Caco-2 (cell line): ENCODE results near the gene LCNL1. TPM values are rescaled to one million over a fixed set of nuclear protein-coding genes. Genes with fewer than 3 reads are reported as not detected.

ENCODE experiments used
- BruUV-seq: library from RNA; stranded (reverse); fragments of 400-500 nt; replicated peaks from 2 replicates; lab custom pipeline; 2021; lab: Mats Ljungman, UMichigan
- CTCF ChIA-PET: fragments of 300-600 bp; sonication (Branson Sonifier 250); formaldehyde crosslinking; loops from one replicate; lab custom pipeline; 2022; ENCODE audit warnings: antibody characterized with exemption; lab: Charles Lee
- POLR2A ChIA-PET: fragments of 300-600 bp; sonication (Branson Sonifier 250); formaldehyde crosslinking; loops from one replicate; lab custom pipeline; 2022; ENCODE audit warnings: antibody characterized with exemption; lab: Charles Lee
- DNase-seq, 2 experiments: peaks; one replicate each; pipeline versions ENCODE4 v3.0.0 to v3.0.0-alpha.2; 2020 to 2022
- H3K27me3 ChIP-seq: replicated peaks from 2 replicates; pipeline ENCODE4 v1.6.0; 2011; ENCODE audit warnings: low read length; ENCODE audit not compliant: control insufficient read depth, insufficient read depth
- H3K36me3 ChIP-seq: 2 replicates; pipeline ENCODE4 v1.5.1; 2011; ENCODE audit warnings: low read length; ENCODE audit not compliant: control insufficient read depth, insufficient read depth
- H3K4me1 ChIP-seq: fragments of 250-450 bp; sonication (Bioruptor Pico); 2 replicates; pipeline ENCODE4 v1.5.1; 2020; ENCODE audit warnings: mild to moderate bottlenecking
- H3K4me3 ChIP-seq: 2 replicates; pipeline ENCODE4 v1.5.1; 2011; ENCODE audit warnings: low read depth, mild to moderate bottlenecking, control low read depth, low read length
- H3K9me3 ChIP-seq: fragments of 250-450 bp; sonication (Bioruptor Pico); 2 replicates; pipeline ENCODE4 v1.5.1; 2020; ENCODE audit warnings: mild to moderate bottlenecking, moderate library complexity
- H3K27ac Mint-ChIP-seq: one replicate; pipeline ENCODE4 v1.8.0; 2022; ENCODE audit warnings: mixed read lengths; ENCODE audit not compliant: unreplicated experiment
- H3K27me3 Mint-ChIP-seq: one replicate; pipeline ENCODE4 v1.8.0; 2022; ENCODE audit warnings: mixed read lengths; ENCODE audit not compliant: insufficient read depth, unreplicated experiment
- H3K36me3 Mint-ChIP-seq: one replicate; pipeline ENCODE4 v1.8.0; 2022; ENCODE audit warnings: mild to moderate bottlenecking, mixed read lengths; ENCODE audit not compliant: insufficient read depth, unreplicated experiment
- H3K4me1 Mint-ChIP-seq: one replicate; pipeline ENCODE4 v1.8.0; 2022; ENCODE audit warnings: low read depth, mixed read lengths; ENCODE audit not compliant: unreplicated experiment
- H3K4me3 Mint-ChIP-seq: one replicate; pipeline ENCODE4 v1.8.0; 2022; ENCODE audit warnings: mild to moderate bottlenecking, moderate library complexity, mixed read lengths; ENCODE audit not compliant: unreplicated experiment
- H3K9me3 Mint-ChIP-seq: one replicate; pipeline ENCODE4 v1.8.0; 2022; ENCODE audit warnings: mixed read lengths; ENCODE audit not compliant: unreplicated experiment
- CTCF ChIP-seq, 2 experiments: fragments of 200-600 bp in 1 of 2; IDR thresholded peaks; 1 replicate in 1 of 2; 2 replicates in 1 of 2; pipeline versions ENCODE4 v1.5.1 to v1.8.0; 2011 to 2022; ENCODE audit warnings: antibody characterized with exemption in 1 of 2, control low read depth in 1 of 2, inconsistent platforms in 1 of 2, low read depth in 1 of 2, low read length in 1 of 2, mild to moderate bottlenecking in 1 of 2, moderate library complexity in 1 of 2; ENCODE audit not compliant: insufficient read depth in 1 of 2, severe bottlenecking in 1 of 2, unreplicated experiment in 1 of 2
- intact Hi-C: fragments of 100-400 bp; cut with micrococcal nuclease; formaldehyde crosslinking; loops from one replicate; pipeline ENCODE4 v1.10.0; 2022; ENCODE audit not compliant: unreplicated experiment
- total RNA-seq: library from RNA; stranded (reverse); gene quantifications from 2 replicates; pipeline ENCODE4 v1.2.3, GENCODE V29; 2022

Gene LCNL1
- total RNA-seq, 1 experiment from 2014 or later: not detected

- no peak for DNase-seq
- Mint-ChIP-seq H3K9me3 (no peaks in the 10 kb centered on the region), H3K4me1 (no peaks in the 10 kb centered on the region), H3K27me3 (no peaks in the 10 kb centered on the region), H3K27ac (no peak overlapping the region), H3K4me3 (no peak overlapping the region), H3K36me3 (no peaks in the 10 kb centered on the region)
- POLR2A ChIA-PET: no interaction called here
- H3K27me3 ChIP-seq: no peaks in the 10 kb centered on the region
- H3K9me3 ChIP-seq: no peaks in the 10 kb centered on the region
- BruUV-seq: no TSS peak
- no peak for TF ChIP-seq CTCF (IDR thresholded peaks at IDR 0.05; ENCODE audit: insufficient read depth in 1 of 2, low read depth in 1 of 2, low read length in 1 of 2, severe bottlenecking in 1 of 2, unreplicated experiment in 1 of 2)
- intact Hi-C loops: no loop called here
- H3K4me1 ChIP-seq: no peaks in the 10 kb centered on the region
- no peak overlapping the region for H3K4me3 ChIP-seq
- CTCF ChIA-PET: no interaction called here
- no peaks in the 10 kb centered on the region; the same call in 1 of the 2 replicates for H3K36me3 ChIP-seq
Measured at GRCh38 chr9:137011156-137011555, 28.4 kb downstream of the LCNL1 start.

- Mint-ChIP-seq H3K36me3 (no peaks in the 10 kb centered on the region), H3K27me3 (no peaks in the 10 kb centered on the region), H3K4me1 (no peaks in the 10 kb centered on the region), H3K27ac (no peak overlapping the region), H3K9me3 (no peaks in the 10 kb centered on the region), H3K4me3 (no peak overlapping the region)
- CTCF ChIA-PET: no interaction called here
- BruUV-seq: no TSS peak
- Histone ChIP-seq H3K36me3 (no peaks in the 10 kb centered on the region; the same call in 1 of the 2 replicates), H3K27me3 (no peaks in the 10 kb centered on the region), H3K4me3 (no peak overlapping the region), H3K9me3 (no peaks in the 10 kb centered on the region), H3K4me1 (no peaks in the 10 kb centered on the region)
- intact Hi-C loops: no loop called here
- POLR2A ChIA-PET: no interaction called here
- no peak for TF ChIP-seq CTCF (IDR thresholded peaks at IDR 0.05; ENCODE audit: insufficient read depth in 1 of 2, low read depth in 1 of 2, low read length in 1 of 2, severe bottlenecking in 1 of 2, unreplicated experiment in 1 of 2)
- DNase-seq: no peak
Measured at GRCh38 chr9:137011907-137012675, 29.3 kb downstream of the LCNL1 start.

GRCh38 chr9:137012694-137013570 lies 30.1 kb downstream of the LCNL1 start:
- H3K4me3 Mint-ChIP-seq: no peak overlapping the region
- no peak for DNase-seq
- no peaks in the 10 kb centered on the region for H3K9me3 ChIP-seq
- no peaks in the 10 kb centered on the region; the same call in 1 of the 2 replicates for H3K36me3 ChIP-seq
- CTCF ChIA-PET: no interaction called here
- H3K4me3 ChIP-seq: no peak overlapping the region
- no peaks in the 10 kb centered on the region for H3K9me3 Mint-ChIP-seq
- no peaks in the 10 kb centered on the region for H3K27me3 ChIP-seq
- no peaks in the 10 kb centered on the region for H3K36me3 Mint-ChIP-seq
- H3K27me3 Mint-ChIP-seq: no peaks in the 10 kb centered on the region
- intact Hi-C loops: no loop called here
- POLR2A ChIA-PET: no interaction called here
- H3K4me1 ChIP-seq: no peaks in the 10 kb centered on the region
- BruUV-seq: no TSS peak
- H3K4me1 Mint-ChIP-seq: no peaks in the 10 kb centered on the region
- TF ChIP-seq CTCF (IDR thresholded peaks at IDR 0.05; ENCODE audit: insufficient read depth in 1 of 2, low read depth in 1 of 2, low read length in 1 of 2, severe bottlenecking in 1 of 2, unreplicated experiment in 1 of 2): no peak
- no peak overlapping the region for H3K27ac Mint-ChIP-seq
